Breast epithelium (tissue), 4 donors: ENCODE data around the gene TRERF1. TPM values are rescaled to one million over a fixed set of nuclear protein-coding genes. Genes with fewer than 3 reads are reported as not detected.

Source experiments
- DNase-seq, 2 donors: peaks; one replicate each; pipeline ENCODE4 v3.0.0-alpha.2; 2019; ENCODE audit warnings: low spot score in 2 of 2
- H3K27ac ChIP-seq, 2 donors: fragments of 200-600 bp; sonication (generic) in 1 of 2; one replicate each; pipeline ENCODE4 v1.5.1; 2016 to 2019; ENCODE audit warnings: mild to moderate bottlenecking in 1 of 2
- H3K27me3 ChIP-seq, 2 donors: fragments of 200-600 bp; sonication (generic) in 1 of 2; one replicate each; pipeline versions ENCODE4 v1.5.1 to v1.6.0; 2017 to 2019; ENCODE audit warnings: control low read depth in 1 of 2, mild to moderate bottlenecking in 1 of 2
- H3K36me3 ChIP-seq: fragments of 200-600 bp; one replicate; pipeline ENCODE4 v1.5.1; 2019
- H3K4me1 ChIP-seq, 2 donors: fragments of 200-600 bp; sonication (generic); one replicate each; pipeline ENCODE4 v1.5.1; 2016 to 2019; ENCODE audit warnings: control low read depth in 1 of 2
- H3K4me3 ChIP-seq, 3 donors: fragments of 200-600 bp; sonication (generic); 1 replicate in 2 of 3; 2 replicates in 1 of 3; pipeline ENCODE4 v1.5.1; 2016 to 2019; ENCODE audit warnings: mild to moderate bottlenecking in 3 of 3, moderate library complexity in 2 of 3
- H3K9me3 ChIP-seq, 2 donors: fragments of 200-600 bp; sonication (generic) in 1 of 2; one replicate each; pipeline ENCODE4 v1.5.1; 2016 to 2019; ENCODE audit warnings: control low read depth in 1 of 2
- CTCF ChIP-seq, 3 donors: fragments of 450-650 bp; IDR thresholded peaks; one replicate each; pipeline ENCODE4 v1.5.1; 2016 to 2017; ENCODE audit warnings: antibody characterized with exemption in 3 of 3, mild to moderate bottlenecking in 3 of 3, moderate library complexity in 3 of 3
- POLR2A ChIP-seq: fragments of 450-650 bp; IDR thresholded peaks from one replicate; pipeline ENCODE4 v1.6.1; 2016; ENCODE audit warnings: antibody characterized with exemption, mild to moderate bottlenecking, moderate library complexity
- POLR2AphosphoS5 ChIP-seq, 3 donors: sonication (generic); formaldehyde crosslinking; IDR thresholded peaks; one replicate each; pipeline ENCODE4 v1.6.1; 2017; ENCODE audit warnings: antibody characterized with exemption in 3 of 3
- intact Hi-C: fragments of 100-400 bp; cut with DNase I; formaldehyde crosslinking; loops from one replicate; pipeline ENCODE4 v1.15.1; 2023; ENCODE audit warnings: low total_unique reads
- total RNA-seq, 3 donors: library from RNA; depleted of rRNA; stranded (reverse); fragments of >200 nt; gene quantifications; one replicate each; pipeline ENCODE4 v1.1.0, GENCODE V29; 2016

TRERF1 gene
- total RNA-seq, 3 donors from 2014 or later: 3.9 to 5.4 (median 4.1) TPM

GRCh38 chr6:42381850-42382249, 69.9 kb downstream of the TRERF1 start:
- Histone ChIP-seq H3K4me1 (no peaks in the 10 kb centered on the region), H3K27ac (no peak overlapping the region), H3K9me3 (no peaks in the 10 kb centered on the region), H3K4me3 (no peak overlapping the region), H3K36me3 (no peaks in the 10 kb centered on the region), H3K27me3 (no peaks in the 10 kb centered on the region)
- DNase-seq: no peak
- TF ChIP-seq POLR2AphosphoS5 (IDR thresholded peaks at IDR 0.05): no peak
- no peak for TF ChIP-seq CTCF (IDR thresholded peaks at IDR 0.05)
- intact Hi-C loops: no loop called here

GRCh38 chr6:42380228-42380979, 71.3 kb downstream of the TRERF1 start:
- H3K36me3 ChIP-seq: no peaks in the 10 kb centered on the region
- H3K4me1 ChIP-seq: no peaks in the 10 kb centered on the region
- DNase-seq: no peak
- intact Hi-C loops: no loop called here
- TF ChIP-seq POLR2AphosphoS5 (IDR thresholded peaks at IDR 0.05) (no peak), POLR2A (no peak), CTCF (IDR thresholded peaks at IDR 0.05) (no peak)
- H3K9me3 ChIP-seq: no peaks in the 10 kb centered on the region
- H3K27me3 ChIP-seq: no peaks in the 10 kb centered on the region
- no peak overlapping the region for H3K27ac ChIP-seq
- H3K4me3 ChIP-seq: no peak overlapping the region

GRCh38 chr6:42378536-42378935, 73.2 kb downstream of the TRERF1 start:
- H3K4me3 ChIP-seq: no peak overlapping the region
- no peaks in the 10 kb centered on the region for H3K9me3 ChIP-seq
- TF ChIP-seq POLR2A: no peak
- no peak for TF ChIP-seq POLR2AphosphoS5 (IDR thresholded peaks at IDR 0.05)
- TF ChIP-seq CTCF (IDR thresholded peaks at IDR 0.05): no peak
- intact Hi-C loops: loop anchor here (5.0 kb wide), 1 partner anchor 291 kb away; no protein-coding TSS in a partner anchor
- DNase-seq: no peak
- no peaks in the 10 kb centered on the region for H3K4me1 ChIP-seq
- H3K27ac ChIP-seq: no peak overlapping the region
- H3K36me3 ChIP-seq: no peaks in the 10 kb centered on the region
- no peaks in the 10 kb centered on the region for H3K27me3 ChIP-seq

- Histone ChIP-seq H3K4me3 (no peak overlapping the region), H3K27me3 (no peaks in the 10 kb centered on the region), H3K4me1 (no peaks in the 10 kb centered on the region), H3K36me3 (no peaks in the 10 kb centered on the region), H3K9me3 (no peaks in the 10 kb centered on the region), H3K27ac (no peak overlapping the region)
- TF ChIP-seq POLR2AphosphoS5 (IDR thresholded peaks at IDR 0.05): no peak
- TF ChIP-seq CTCF (IDR thresholded peaks at IDR 0.05): no peak
- TF ChIP-seq POLR2A: no peak
- intact Hi-C loops: loop anchor here (5.0 kb wide), 1 partner anchor 291 kb away; no protein-coding TSS in a partner anchor
- no peak for DNase-seq
Measured at GRCh38 chr6:42378125-42378524, 73.6 kb downstream of the TRERF1 start.

GRCh38 chr6:42375007-42375635, 76.6 kb downstream of the TRERF1 start:
- DNase-seq: no peak
- Histone ChIP-seq H3K27ac (no peak overlapping the region), H3K4me1 (no peaks in the 10 kb centered on the region), H3K9me3 (no peaks in the 10 kb centered on the region), H3K36me3 (no peaks in the 10 kb centered on the region), H3K4me3 (no peak overlapping the region), H3K27me3 (no peaks in the 10 kb centered on the region)
- no peak for TF ChIP-seq POLR2A
- TF ChIP-seq POLR2AphosphoS5 (IDR thresholded peaks at IDR 0.05): no peak
- no peak for TF ChIP-seq CTCF (IDR thresholded peaks at IDR 0.05)
- intact Hi-C loops: loop anchor here (5.0 kb wide), 1 partner anchor 288 kb away; no protein-coding TSS in a partner anchor
